Measurements from ENCODE around the gene MTREX. TPM values are rescaled to one million over a fixed set of nuclear protein-coding genes. Genes with fewer than 3 reads are reported as not detected.

The MTREX gene
- total and polyA plus RNA-seq, 3 experiments from 2014 or later, result 32.4 to 109 (median 98.9) TPM

DNA sequence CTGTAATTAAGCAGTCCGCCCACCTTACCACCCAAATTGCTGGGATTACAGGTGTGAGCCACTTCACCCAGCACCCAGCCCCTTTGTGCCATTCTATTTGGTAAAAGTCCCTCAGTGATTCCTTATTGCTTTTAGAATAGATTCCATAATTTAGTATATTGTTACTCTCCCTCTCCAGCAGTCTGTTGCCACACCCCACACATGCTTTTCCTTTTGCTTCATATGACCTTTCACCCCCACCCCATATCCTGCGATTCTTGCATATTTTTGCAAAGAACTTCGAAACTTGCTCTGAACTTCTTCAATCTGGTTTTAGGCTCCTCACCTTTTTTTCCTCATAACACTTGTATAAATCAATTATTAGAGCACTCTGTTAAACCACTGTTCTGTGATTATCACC, 100.2 kb downstream of the MTREX start:
- no peak overlapping the region for H3K4me3 ChIP-seq (ENCODE audit: low read length)
- DNase-seq, result no peak
- H3K27ac Mint-ChIP-seq, result no peak overlapping the region
- peaks cover 0 to 12% (median 2%) of the 10 kb centered on the region in 3 donors for H3K4me1 Mint-ChIP-seq
- H3K4me3 Mint-ChIP-seq, result no peak overlapping the region
- no peaks in the 10 kb centered on the region for H3K27me3 Mint-ChIP-seq
- no peaks in the 10 kb centered on the region for H3K9me3 ChIP-seq (ENCODE audit: low read length)
- ChIA-PET CTCF (no interaction called here), POLR2A (no interaction called here)
- H3K4me1 ChIP-seq (ENCODE audit: insufficient read depth, low read length), result peaks cover 5% of the 10 kb centered on the region
- H3K9me3 Mint-ChIP-seq, result no peaks in the 10 kb centered on the region
- H3K27me3 ChIP-seq (ENCODE audit: insufficient read depth, low read length, poor library complexity, severe bottlenecking), result no peaks in the 10 kb centered on the region
- peaks cover 4 to 73% (median 31%) of the 10 kb centered on the region in 3 donors for H3K36me3 Mint-ChIP-seq
- peaks cover 15% of the 10 kb centered on the region for H3K36me3 ChIP-seq (ENCODE audit: insufficient read depth, low read length)
- no peak overlapping the region for H3K27ac ChIP-seq (ENCODE audit: low read depth, low read length)

DNA sequence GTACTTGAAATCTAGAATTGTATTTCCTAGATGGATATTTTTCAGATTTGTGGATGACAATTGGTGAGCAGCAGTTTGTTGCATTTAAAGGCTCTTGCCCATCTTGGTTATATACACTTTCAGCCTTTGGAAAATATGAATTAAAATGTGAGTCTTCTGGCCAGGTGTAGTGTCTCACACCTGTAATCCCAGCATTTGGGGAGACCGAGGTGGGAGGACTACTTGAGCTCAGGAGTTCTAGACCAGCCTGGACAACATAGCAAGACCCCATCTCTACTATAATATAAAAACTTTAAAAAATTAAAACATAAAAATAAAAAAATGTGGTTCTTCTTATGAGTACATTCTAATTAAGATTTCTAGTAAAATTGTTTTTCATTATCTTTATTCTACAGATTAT, 102.0 kb downstream of the MTREX start:
- ChIA-PET CTCF (no interaction called here), POLR2A (no interaction called here)
- H3K4me3 ChIP-seq (ENCODE audit: low read length), result no peak overlapping the region
- no peaks in the 10 kb centered on the region for H3K27me3 ChIP-seq (ENCODE audit: insufficient read depth, low read length, poor library complexity, severe bottlenecking)
- peaks cover 7% of the 10 kb centered on the region for H3K36me3 ChIP-seq (ENCODE audit: insufficient read depth, low read length)
- Mint-ChIP-seq H3K27ac (peak overlapping the region in 2 of 8 donors; percentile 21 to 36), H3K9me3 (no peaks in the 10 kb centered on the region), H3K4me3 (no peak overlapping the region), H3K4me1 (peaks cover 0 to 12% (median 2%) of the 10 kb centered on the region in 3 donors), H3K36me3 (peaks cover 4 to 68% (median 35%) of the 10 kb centered on the region in 3 donors), H3K27me3 (no peaks in the 10 kb centered on the region)
- no peak overlapping the region for H3K27ac ChIP-seq (ENCODE audit: low read depth, low read length)
- peaks cover 5% of the 10 kb centered on the region for H3K4me1 ChIP-seq (ENCODE audit: insufficient read depth, low read length)
- DNase-seq, result no peak
- H3K9me3 ChIP-seq (ENCODE audit: low read length), result no peaks in the 10 kb centered on the region

DNA sequence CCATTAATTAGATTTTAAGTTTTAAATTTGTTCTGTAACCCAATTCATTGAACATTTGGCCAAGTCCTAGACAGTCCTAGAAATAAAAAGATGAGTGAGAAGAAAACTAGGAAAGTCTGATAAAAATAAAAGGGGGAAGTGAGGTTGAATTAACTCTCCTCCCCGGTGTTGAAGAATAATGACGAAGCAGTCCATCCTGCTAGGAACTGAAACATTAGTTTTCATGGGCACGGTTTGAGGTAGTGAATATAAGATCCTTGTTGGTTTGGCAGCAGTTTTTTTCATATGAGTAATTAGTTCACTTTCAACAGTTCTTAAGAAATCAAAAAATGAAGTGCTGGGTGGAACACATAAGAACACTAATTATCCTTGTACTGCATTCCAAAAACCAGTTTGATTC, 103.1 kb downstream of the MTREX start:
- Mint-ChIP-seq H3K27me3 (no peaks in the 10 kb centered on the region), H3K9me3 (no peaks in the 10 kb centered on the region), H3K36me3 (peaks cover 4 to 69% (median 32%) of the 10 kb centered on the region in 3 donors), H3K4me3 (no peak overlapping the region), H3K4me1 (peaks cover 0 to 12% (median 2%) of the 10 kb centered on the region in 3 donors), H3K27ac (peak overlapping the region in 1 of 8 donors; percentile 47)
- no peak overlapping the region for H3K4me3 ChIP-seq (ENCODE audit: low read length)
- H3K27me3 ChIP-seq (ENCODE audit: insufficient read depth, low read length, poor library complexity, severe bottlenecking), result no peaks in the 10 kb centered on the region
- POLR2A ChIA-PET, result no interaction called here
- no peak for DNase-seq
- peaks cover 5% of the 10 kb centered on the region for H3K4me1 ChIP-seq (ENCODE audit: insufficient read depth, low read length)
- H3K27ac ChIP-seq (ENCODE audit: low read depth, low read length), result no peak overlapping the region
- no peaks in the 10 kb centered on the region for H3K9me3 ChIP-seq (ENCODE audit: low read length)
- CTCF ChIA-PET, result no interaction called here
- peaks cover 7% of the 10 kb centered on the region for H3K36me3 ChIP-seq (ENCODE audit: insufficient read depth, low read length)

DNA sequence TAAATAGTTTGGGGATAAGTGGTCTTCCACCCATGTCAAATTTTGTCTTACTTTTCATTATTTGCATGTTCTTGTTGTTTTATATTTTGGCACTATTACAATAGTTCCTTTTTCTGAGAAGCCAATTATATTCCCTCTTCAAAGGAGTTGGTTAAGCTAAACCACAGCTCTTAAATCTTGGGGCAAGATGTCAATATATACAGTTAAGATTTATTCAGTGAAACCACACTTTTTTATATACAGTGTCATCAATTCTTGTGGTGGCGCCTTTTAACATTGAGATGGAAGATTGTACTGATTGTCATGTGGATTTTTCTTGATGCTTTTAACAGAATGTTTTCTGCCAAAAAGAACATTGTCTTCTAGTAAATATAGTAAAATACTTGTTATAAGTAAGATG, 104.1 kb downstream of the MTREX start:
- DNase-seq, result peak in 1 of 5 donors; percentile 23
- peaks cover 0 to 12% (median 2%) of the 10 kb centered on the region in 3 donors for H3K4me1 Mint-ChIP-seq
- no peaks in the 10 kb centered on the region for H3K9me3 ChIP-seq (ENCODE audit: low read length)
- POLR2A ChIA-PET, result no interaction called here
- peaks cover 4 to 64% (median 32%) of the 10 kb centered on the region in 3 donors for H3K36me3 Mint-ChIP-seq
- H3K27me3 Mint-ChIP-seq, result no peaks in the 10 kb centered on the region
- H3K27ac ChIP-seq (ENCODE audit: low read depth, low read length), result no peak overlapping the region
- H3K36me3 ChIP-seq (ENCODE audit: insufficient read depth, low read length), result no peaks in the 10 kb centered on the region
- no peaks in the 10 kb centered on the region for H3K9me3 Mint-ChIP-seq
- H3K4me1 ChIP-seq (ENCODE audit: insufficient read depth, low read length), result peaks cover 5% of the 10 kb centered on the region
- no peaks in the 10 kb centered on the region for H3K27me3 ChIP-seq (ENCODE audit: insufficient read depth, low read length, poor library complexity, severe bottlenecking)
- no peak overlapping the region for H3K4me3 ChIP-seq (ENCODE audit: low read length)
- no peak overlapping the region for H3K4me3 Mint-ChIP-seq
- no peak overlapping the region for H3K27ac Mint-ChIP-seq
- CTCF ChIA-PET, result no interaction called here

DNA sequence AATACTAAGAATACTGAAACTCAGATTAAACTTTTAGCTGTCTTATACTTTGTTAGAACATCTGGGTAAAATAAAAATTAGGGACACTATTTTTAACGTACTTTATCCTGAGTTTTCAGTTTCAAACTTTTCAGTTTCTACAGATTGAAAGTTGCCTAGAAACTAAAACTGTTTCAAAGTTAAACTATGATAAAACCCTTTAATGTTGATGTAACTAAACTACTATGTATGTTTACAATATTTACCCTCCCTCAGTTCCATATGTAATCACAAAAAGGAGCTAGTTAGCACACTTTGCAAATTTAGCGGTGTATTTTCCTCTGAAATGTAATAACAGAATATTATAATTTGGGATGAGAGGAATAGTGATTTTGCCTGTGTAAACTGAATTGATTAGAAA, 105.9 kb downstream of the MTREX start:
- H3K27me3 Mint-ChIP-seq, result no peaks in the 10 kb centered on the region
- DNase-seq, result no peak
- H3K27ac Mint-ChIP-seq, result no peak overlapping the region
- H3K9me3 ChIP-seq (ENCODE audit: low read length), result no peaks in the 10 kb centered on the region
- no peak overlapping the region for H3K4me3 ChIP-seq (ENCODE audit: low read length)
- no peak overlapping the region for H3K4me3 Mint-ChIP-seq
- peaks cover 4 to 64% (median 28%) of the 10 kb centered on the region in 3 donors for H3K36me3 Mint-ChIP-seq
- H3K4me1 Mint-ChIP-seq, result peaks cover 0 to 12% (median 2%) of the 10 kb centered on the region in 3 donors
- CTCF ChIA-PET, result no interaction called here
- no peak overlapping the region for H3K27ac ChIP-seq (ENCODE audit: low read depth, low read length)
- peaks cover 5% of the 10 kb centered on the region for H3K4me1 ChIP-seq (ENCODE audit: insufficient read depth, low read length)
- H3K27me3 ChIP-seq (ENCODE audit: insufficient read depth, low read length, poor library complexity, severe bottlenecking), result no peaks in the 10 kb centered on the region
- H3K36me3 ChIP-seq (ENCODE audit: insufficient read depth, low read length), result no peaks in the 10 kb centered on the region
- no peaks in the 10 kb centered on the region for H3K9me3 Mint-ChIP-seq
- POLR2A ChIA-PET, result no interaction called here

DNA sequence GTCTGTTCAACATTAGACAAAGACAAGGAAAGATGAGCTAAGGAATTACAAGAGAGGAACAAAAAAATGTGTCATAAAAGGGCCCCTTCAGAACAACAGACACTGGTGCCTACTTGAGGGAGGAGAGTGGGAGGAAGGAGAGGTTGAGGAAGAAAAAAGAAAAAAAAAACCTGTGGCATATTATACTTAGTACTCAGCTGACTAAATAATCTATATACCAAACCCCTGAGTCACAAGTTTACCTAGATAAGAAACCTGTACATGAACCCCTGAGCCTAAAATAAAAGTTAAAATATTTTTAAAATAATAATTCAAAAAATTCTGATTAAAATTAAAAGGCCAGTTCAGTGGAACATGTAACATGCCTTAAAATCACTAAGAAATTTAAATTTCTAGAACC, 107.3 kb downstream of the MTREX start:
- ChIA-PET POLR2A (no interaction called here), CTCF (no interaction called here)
- Histone ChIP-seq H3K27me3 (ENCODE audit: insufficient read depth, low read length, poor library complexity, severe bottlenecking) (no peaks in the 10 kb centered on the region), H3K27ac (ENCODE audit: low read depth, low read length) (no peak overlapping the region), H3K4me1 (ENCODE audit: insufficient read depth, low read length) (peaks cover 5% of the 10 kb centered on the region), H3K4me3 (ENCODE audit: low read length) (no peak overlapping the region), H3K9me3 (ENCODE audit: low read length) (no peaks in the 10 kb centered on the region), H3K36me3 (ENCODE audit: insufficient read depth, low read length) (no peaks in the 10 kb centered on the region)
- Mint-ChIP-seq H3K27ac (peak overlapping the region in 2 of 8 donors; percentile 52 to 63), H3K4me1 (peaks cover 4 to 21% (median 8%) of the 10 kb centered on the region in 3 donors), H3K9me3 (no peaks in the 10 kb centered on the region), H3K27me3 (no peaks in the 10 kb centered on the region), H3K36me3 (peaks cover 9 to 69% (median 32%) of the 10 kb centered on the region in 3 donors), H3K4me3 (no peak overlapping the region)
- no peak for DNase-seq

DNA sequence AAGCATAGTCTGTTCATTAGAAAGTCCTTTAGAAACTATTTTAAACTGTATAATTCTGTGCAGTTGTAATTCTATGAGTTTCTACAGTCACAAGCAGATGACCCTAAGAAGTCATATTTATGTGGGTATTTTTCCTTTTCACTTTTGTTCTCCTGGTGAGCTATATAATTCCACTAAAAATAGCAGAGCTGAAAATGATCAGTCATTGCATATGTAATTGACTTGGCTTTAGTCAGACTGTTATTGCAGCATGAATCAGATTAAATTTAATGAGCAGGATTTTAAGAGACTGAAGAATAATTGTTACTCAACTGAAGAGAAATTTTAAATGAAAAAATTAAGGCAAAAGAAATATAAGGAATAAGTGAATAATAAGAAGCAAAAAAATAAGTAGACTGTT, 108.5 kb downstream of the MTREX start:
- H3K36me3 Mint-ChIP-seq, result peaks cover 10 to 71% (median 29%) of the 10 kb centered on the region in 3 donors
- DNase-seq, result no peak
- H3K36me3 ChIP-seq (ENCODE audit: insufficient read depth, low read length), result peaks cover 1% of the 10 kb centered on the region

DNA sequence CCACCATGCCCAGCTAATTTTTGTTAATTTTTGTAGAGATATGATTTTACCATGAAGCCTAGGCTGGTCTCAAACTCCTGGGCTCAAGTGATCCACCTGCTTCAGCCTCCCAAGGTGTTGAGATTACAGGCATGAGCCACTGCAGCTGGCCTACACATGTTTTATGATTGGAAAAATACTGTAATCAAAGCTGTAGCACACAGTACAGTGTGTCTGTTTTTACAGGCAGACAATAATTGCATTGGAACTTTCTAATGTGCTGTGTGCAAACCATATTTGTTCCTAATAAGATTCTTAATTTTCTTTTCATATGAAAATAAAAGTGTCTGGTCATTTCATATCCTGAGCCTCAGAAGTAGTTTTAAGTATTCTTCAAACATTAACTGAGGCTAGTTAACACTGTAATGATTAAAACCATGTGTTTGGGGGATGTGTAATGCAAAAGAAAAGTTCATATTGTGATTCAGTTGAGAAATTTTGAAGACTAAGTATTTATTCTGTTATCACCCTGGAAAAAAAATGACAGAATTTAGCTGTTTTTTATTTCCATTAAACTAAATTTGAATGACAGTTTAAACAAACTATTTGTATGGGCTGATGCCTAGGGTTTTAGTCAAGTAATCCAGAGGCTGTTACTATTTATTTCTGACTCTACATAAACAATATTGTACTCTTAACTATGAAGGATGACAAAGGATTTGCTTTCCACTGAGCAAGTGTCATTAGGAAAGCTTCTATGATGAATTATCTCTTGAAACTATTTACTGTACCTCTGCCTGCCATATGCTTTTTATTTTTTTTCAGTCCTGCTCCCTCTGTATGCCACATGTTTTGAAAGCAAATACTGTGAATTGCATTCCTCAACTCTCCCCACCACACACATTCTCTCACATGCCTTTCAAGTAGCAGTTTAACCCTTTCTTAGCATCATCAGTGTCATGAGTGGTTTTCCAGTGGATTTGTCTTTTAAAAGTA, 111.5 kb downstream of the MTREX start:
- Histone ChIP-seq H3K27me3 (ENCODE audit: insufficient read depth, low read length, poor library complexity, severe bottlenecking) (no peaks in the 10 kb centered on the region), H3K27ac (ENCODE audit: low read depth, low read length) (no peak overlapping the region), H3K4me1 (ENCODE audit: insufficient read depth, low read length) (no peaks in the 10 kb centered on the region), H3K4me3 (ENCODE audit: low read length) (no peak overlapping the region), H3K36me3 (ENCODE audit: insufficient read depth, low read length) (peaks cover 18% of the 10 kb centered on the region), H3K9me3 (ENCODE audit: low read length) (no peaks in the 10 kb centered on the region)
- Mint-ChIP-seq H3K27me3 (no peaks in the 10 kb centered on the region), H3K4me3 (no peak overlapping the region), H3K9me3 (no peaks in the 10 kb centered on the region), H3K27ac (peak overlapping the region in 3 of 8 donors; percentile 33 to 59 (median 55)), H3K4me1 (peaks cover 14 to 26% (median 17%) of the 10 kb centered on the region in 3 donors), H3K36me3 (peaks cover 27 to 78% (median 31%) of the 10 kb centered on the region in 3 donors)
- ChIA-PET POLR2A (no interaction called here), CTCF (no interaction called here)
- no peak for DNase-seq

More for the DNA sequence above, 108.5 kb downstream of the MTREX start:
- Histone ChIP-seq H3K27ac (ENCODE audit: low read depth, low read length) (no peak overlapping the region), H3K4me1 (ENCODE audit: insufficient read depth, low read length) (peaks cover 4% of the 10 kb centered on the region), H3K4me3 (ENCODE audit: low read length) (no peak overlapping the region), H3K9me3 (ENCODE audit: low read length) (no peaks in the 10 kb centered on the region), H3K27me3 (ENCODE audit: insufficient read depth, low read length, poor library complexity, severe bottlenecking) (no peaks in the 10 kb centered on the region)
- H3K27ac Mint-ChIP-seq, result no peak overlapping the region
- ChIA-PET POLR2A (no interaction called here), CTCF (no interaction called here)
- no peaks in the 10 kb centered on the region for H3K27me3 Mint-ChIP-seq
- no peaks in the 10 kb centered on the region for H3K9me3 Mint-ChIP-seq
- peaks cover 12 to 29% (median 16%) of the 10 kb centered on the region in 3 donors for H3K4me1 Mint-ChIP-seq
- no peak overlapping the region for H3K4me3 Mint-ChIP-seq
